MM.1S (cell line): Measurements from ENCODE around the gene NFATC3.
"Not testable (repeated sequence)": the region's sequence is repeated elsewhere in the genome, so short reads cannot be mapped to it uniquely, and the experiment has no call there.

ENCODE experiments used
- DNase-seq: peaks from one replicate; pipeline ENCODE4 v3.0.0-alpha.2; 2015
- H2AFZ ChIP-seq: fragments of 300-600 bp; sonication (generic); 2 replicates; pipeline ENCODE4 v1.6.0; 2016; ENCODE audit warnings: antibody characterized with exemption, low read length
- H3F3A ChIP-seq: fragments of 300-600 bp; sonication (generic); 2 replicates; pipeline ENCODE4 v1.6.1; 2016; ENCODE audit warnings: mild to moderate bottlenecking, antibody characterized with exemption, low read length, moderate library complexity, mixed read lengths; ENCODE audit not compliant: insufficient read depth
- H3K27ac ChIP-seq: fragments of 300-600 bp; sonication (generic); 2 replicates; pipeline ENCODE4 v1.5.1; 2016; ENCODE audit warnings: mild to moderate bottlenecking, low read length
- H3K27me3 ChIP-seq: fragments of 300-600 bp; sonication (generic); replicated peaks from 2 replicates; pipeline ENCODE4 v1.6.0; 2016; ENCODE audit warnings: low read length; ENCODE audit not compliant: insufficient read depth
- H3K36me3 ChIP-seq: fragments of 300-600 bp; sonication (generic); replicated peaks from 2 replicates; pipeline ENCODE4 v1.6.1; 2016; ENCODE audit warnings: mild to moderate bottlenecking, low read length, mixed read lengths; ENCODE audit not compliant: insufficient read depth
- H3K4me1 ChIP-seq: fragments of 300-600 bp; sonication (generic); 2 replicates; pipeline ENCODE4 v1.6.1; 2016; ENCODE audit warnings: low read length, mixed read lengths
- H3K4me2 ChIP-seq: fragments of 300-600 bp; sonication (generic); 2 replicates; pipeline ENCODE4 v1.6.0; 2016; ENCODE audit warnings: low read depth, low read length
- H3K4me3 ChIP-seq: fragments of 300-600 bp; sonication (generic); 2 replicates; pipeline ENCODE4 v1.5.1; 2016; ENCODE audit warnings: low read length, mixed read lengths
- H3K79me2 ChIP-seq: fragments of 300-600 bp; sonication (generic); 2 replicates; pipeline ENCODE4 v1.6.1; 2016; ENCODE audit warnings: mixed run types, low read length, mixed read lengths
- H3K9ac ChIP-seq: fragments of 300-600 bp; sonication (generic); 2 replicates; pipeline ENCODE4 v1.6.1; 2016; ENCODE audit warnings: low read length, mixed read lengths
- H3K9me2 ChIP-seq: fragments of 300-600 bp; sonication (generic); replicated peaks from 2 replicates; pipeline ENCODE4 v1.6.1; 2016; ENCODE audit warnings: mild to moderate bottlenecking, low read length, mixed read lengths; ENCODE audit not compliant: insufficient read depth
- H3K9me3 ChIP-seq: fragments of 300-600 bp; sonication (generic); replicated peaks from 2 replicates; pipeline ENCODE4 v1.6.1; 2016; ENCODE audit warnings: mild to moderate bottlenecking, low read length, mixed read lengths; ENCODE audit not compliant: insufficient read depth
- H4K20me1 ChIP-seq: fragments of 300-600 bp; sonication (generic); 2 replicates; pipeline ENCODE4 v1.6.1; 2016; ENCODE audit warnings: mild to moderate bottlenecking, low read length, moderate library complexity, mixed read lengths; ENCODE audit not compliant: insufficient read depth
- CTCF ChIP-seq: fragments of 300-600 bp; sonication (generic); IDR thresholded peaks from 2 replicates; pipeline ENCODE4 v1.5.1; 2016; ENCODE audit warnings: antibody characterized with exemption, low read length, mixed read lengths
- EZH2 ChIP-seq: fragments of 300-600 bp; sonication (generic); optimal IDR thresholded peaks from 2 replicates; pipeline ENCODE3; 2017; ENCODE audit warnings: low read depth, mild to moderate bottlenecking, antibody characterized with exemption, low read length, mixed read lengths
- EZH2phosphoT487 ChIP-seq: fragments of 300-600 bp; sonication (generic); IDR thresholded peaks from 2 replicates; pipeline ENCODE4 v1.6.1; 2018; ENCODE audit warnings: antibody characterized with exemption, low read length

The NFATC3 gene

GRCh38 chr16:68149596-68149995 lies 64.4 kb downstream of the NFATC3 start:
- Histone ChIP-seq H3F3A (no peaks in the 10 kb centered on the region), H3K4me2 (no peak overlapping the region), H3K4me3 (no peak overlapping the region), H3K4me1 (no peaks in the 10 kb centered on the region), H3K9ac (no peak overlapping the region), H3K79me2 (0 out of 2 replicates have a peak, but pooled peaks cover 8% of the 10 kb centered on the region), H3K9me3 (no peaks in the 10 kb centered on the region), H3K27ac (no peak overlapping the region), H3K27me3 (no peaks in the 10 kb centered on the region), H4K20me1 (no peaks in the 10 kb centered on the region), H3K36me3 (no peaks in the 10 kb centered on the region), H3K9me2 (no peaks in the 10 kb centered on the region), H2AFZ (no peak overlapping the region)
- TF ChIP-seq CTCF (no peak), EZH2 (no peak), EZH2phosphoT487 (no peak)
- no peak for DNase-seq

GRCh38 chr16:68155425-68155824 lies 70.3 kb downstream of the NFATC3 start:
- no peak for DNase-seq
- no peaks in the 10 kb centered on the region for H3K9me2 ChIP-seq
- H3K9ac ChIP-seq: no peak overlapping the region
- H3F3A ChIP-seq: no peaks in the 10 kb centered on the region
- no peak for TF ChIP-seq EZH2
- no peak for TF ChIP-seq CTCF
- no peak for TF ChIP-seq EZH2phosphoT487
- no peaks in the 10 kb centered on the region for H3K27me3 ChIP-seq
- no peak overlapping the region for H3K27ac ChIP-seq
- no peak overlapping the region for H3K4me2 ChIP-seq
- H4K20me1 ChIP-seq: no peaks in the 10 kb centered on the region
- no peaks in the 10 kb centered on the region for H3K4me1 ChIP-seq
- no peak overlapping the region for H3K4me3 ChIP-seq
- no peaks in the 10 kb centered on the region for H3K9me3 ChIP-seq
- no peak overlapping the region for H2AFZ ChIP-seq
- H3K36me3 ChIP-seq: no peaks in the 10 kb centered on the region
- no peaks in the 10 kb centered on the region for H3K79me2 ChIP-seq

- H3K79me2 ChIP-seq: no peaks in the 10 kb centered on the region
- DNase-seq: no peak
- no peaks in the 10 kb centered on the region for H3F3A ChIP-seq
- no peaks in the 10 kb centered on the region for H3K9me2 ChIP-seq
- H4K20me1 ChIP-seq: no peaks in the 10 kb centered on the region
- no peak overlapping the region for H3K4me2 ChIP-seq
- H3K36me3 ChIP-seq: no peaks in the 10 kb centered on the region
- H3K4me3 ChIP-seq: no peak overlapping the region
- TF ChIP-seq CTCF (no peak), EZH2 (no peak), EZH2phosphoT487 (no peak)
- no peaks in the 10 kb centered on the region for H3K27me3 ChIP-seq
- H2AFZ ChIP-seq: no peak overlapping the region
- H3K9me3 ChIP-seq: no peaks in the 10 kb centered on the region
- H3K4me1 ChIP-seq: no peaks in the 10 kb centered on the region
- H3K9ac ChIP-seq: no peak overlapping the region
- H3K27ac ChIP-seq: no peak overlapping the region
Measured at GRCh38 chr16:68162413-68162812, 77.2 kb downstream of the NFATC3 start.

GRCh38 chr16:68163275-68163674 lies 78.1 kb downstream of the NFATC3 start:
- H3K27ac ChIP-seq, H3K27me3 ChIP-seq, H3F3A ChIP-seq, H3K79me2 ChIP-seq, H3K4me1 ChIP-seq, DNase-seq, H3K9me3 ChIP-seq, H4K20me1 ChIP-seq, H3K4me2 ChIP-seq, H2AFZ ChIP-seq, H3K4me3 ChIP-seq, H3K9ac ChIP-seq, H3K9me2 ChIP-seq, H3K36me3 ChIP-seq: not testable (repeated sequence)
